Upper lobe of right lung (tissue), 1 donor: Measurements from ENCODE around the gene TPO. TPM values are rescaled to one million over a fixed set of nuclear protein-coding genes. Genes with fewer than 3 reads are reported as not detected.

Source experiments
- ATAC-seq: fragments of 200-7000 bp; cut with Tn5 transposase; one replicate; pipeline ENCODE4 v1.9.1; 2020; ENCODE audit warnings: mild to moderate bottlenecking, moderate library complexity
- DNase-seq: peaks from one replicate; pipeline ENCODE4 v3.0.0-alpha.2; 2020
- H3K27ac ChIP-seq: fragments of 200-600 bp; one replicate; pipeline ENCODE4 v1.8.0; 2022
- H3K27me3 ChIP-seq: fragments of 200-600 bp; one replicate; pipeline ENCODE4 v1.8.0; 2022; ENCODE audit warnings: mild to moderate bottlenecking
- H3K36me3 ChIP-seq: fragments of 200-600 bp; one replicate; pipeline ENCODE4 v1.8.0; 2022
- H3K4me1 ChIP-seq: fragments of 200-600 bp; one replicate; pipeline ENCODE4 v1.8.0; 2022
- H3K4me3 ChIP-seq: fragments of 200-600 bp; one replicate; pipeline ENCODE4 v1.8.0; 2022; ENCODE audit warnings: mild to moderate bottlenecking
- H3K9me3 ChIP-seq: fragments of 200-600 bp; one replicate; pipeline ENCODE4 v1.8.0; 2022
- CTCF ChIP-seq: fragments of 200-600 bp; IDR thresholded peaks from one replicate; pipeline ENCODE4 v1.8.0; 2022; ENCODE audit warnings: antibody characterized with exemption
- intact Hi-C: fragments of 100-400 bp; cut with DNase I; formaldehyde crosslinking; loops from one replicate; pipeline ENCODE4 v1.11.0; 2022
- total RNA-seq: library from RNA; stranded (reverse); fragmentation: NEBNext Ultra II Directional; extraction: Animal tissue kit (Norgen Biotek cat#: 25700); gene quantifications from one replicate; pipeline ENCODE4 v1.2.1, GENCODE V29; 2021
- donor health status: DM: no; HTN: yes; CAD: no; lungs with severe emphysema.

Gene TPO
- total RNA-seq, 1 donor from 2014 or later, result not detected

- TF ChIP-seq CTCF, result no peak
- ATAC-seq, result no peak
- H3K27ac ChIP-seq, result no peak overlapping the region
- no peak for DNase-seq
- H3K9me3 ChIP-seq, result no peaks in the 10 kb centered on the region
- no peaks in the 10 kb centered on the region for H3K4me1 ChIP-seq
- no peak overlapping the region for H3K4me3 ChIP-seq
- no peaks in the 10 kb centered on the region for H3K27me3 ChIP-seq
- H3K36me3 ChIP-seq, result no peaks in the 10 kb centered on the region
- intact Hi-C loops, result no loop called here
Measured at GRCh38 chr2:1476617-1477195, 63.4 kb downstream of the TPO start.

GRCh38 chr2:1477196-1478040, 64.2 kb downstream of the TPO start:
- ATAC-seq (no peak), DNase-seq (peak; percentile 34)
- intact Hi-C loops, result no loop called here
- TF ChIP-seq CTCF, result no peak
- Histone ChIP-seq H3K9me3 (no peaks in the 10 kb centered on the region), H3K4me3 (no peak overlapping the region), H3K4me1 (no peaks in the 10 kb centered on the region), H3K27ac (no peak overlapping the region), H3K27me3 (no peaks in the 10 kb centered on the region), H3K36me3 (no peaks in the 10 kb centered on the region)

- Histone ChIP-seq H3K4me3 (no peak overlapping the region), H3K27ac (no peak overlapping the region), H3K4me1 (no peaks in the 10 kb centered on the region), H3K9me3 (no peaks in the 10 kb centered on the region), H3K36me3 (no peaks in the 10 kb centered on the region), H3K27me3 (no peaks in the 10 kb centered on the region)
- TF ChIP-seq CTCF, result no peak
- ATAC-seq (no peak), DNase-seq (peak; percentile 42)
- intact Hi-C loops, result no loop called here
Measured at GRCh38 chr2:1478311-1479305, 65.3 kb downstream of the TPO start.

- no peak for TF ChIP-seq CTCF
- ATAC-seq, result no peak
- DNase-seq, result no peak
- H3K4me1 ChIP-seq, result no peaks in the 10 kb centered on the region
- H3K36me3 ChIP-seq, result no peaks in the 10 kb centered on the region
- no peaks in the 10 kb centered on the region for H3K27me3 ChIP-seq
- no peak overlapping the region for H3K4me3 ChIP-seq
- no peaks in the 10 kb centered on the region for H3K9me3 ChIP-seq
- intact Hi-C loops, result no loop called here
- no peak overlapping the region for H3K27ac ChIP-seq
Measured at GRCh38 chr2:1479346-1479745, 66.1 kb downstream of the TPO start.

GRCh38 chr2:1480671-1481076, 67.4 kb downstream of the TPO start:
- Histone ChIP-seq H3K9me3 (no peaks in the 10 kb centered on the region), H3K36me3 (no peaks in the 10 kb centered on the region), H3K27me3 (no peaks in the 10 kb centered on the region), H3K4me1 (no peaks in the 10 kb centered on the region), H3K4me3 (no peak overlapping the region), H3K27ac (no peak overlapping the region)
- peak; percentile 36 for DNase-seq
- TF ChIP-seq CTCF, result no peak
- intact Hi-C loops, result no loop called here
- ATAC-seq, result peak; percentile 50
